Smooth muscle cell (in vitro differentiated cells): ENCODE results near the gene TGFA. TPM values are rescaled to one million over a fixed set of nuclear protein-coding genes. Genes with fewer than 3 reads are reported as not detected.

Experiments used
- DNase-seq: peaks from one replicate; lab custom pipeline; 2025; ENCODE audit not compliant: unreplicated experiment; lab: John Stamatoyannopoulos, UW
- H2AFZ ChIP-seq: fragments of 200-600 bp; sonication (generic); 2 replicates; pipeline ENCODE4 v1.6.0; 2016; ENCODE audit warnings: antibody characterized with exemption, low read depth, mild to moderate bottlenecking
- H3F3A ChIP-seq: fragments of 200-600 bp; sonication (generic); 2 replicates; pipeline ENCODE4 v1.6.0; 2017; ENCODE audit warnings: antibody characterized with exemption, low read depth
- H3K27ac ChIP-seq: fragments of 200-600 bp; sonication (generic); 2 replicates; pipeline ENCODE4 v1.5.1; 2016; ENCODE audit warnings: low read depth, mild to moderate bottlenecking
- H3K27me3 ChIP-seq: fragments of 200-600 bp; sonication (generic); 2 replicates; pipeline ENCODE4 v1.6.1; 2016; ENCODE audit warnings: low read depth, mild to moderate bottlenecking
- H3K36me3 ChIP-seq: fragments of 200-600 bp; sonication (generic); 2 replicates; pipeline ENCODE4 v1.5.1; 2016; ENCODE audit warnings: low read depth
- H3K4me1 ChIP-seq: fragments of 200-600 bp; sonication (generic); 2 replicates; pipeline ENCODE4 v1.5.1; 2016; ENCODE audit warnings: low read depth
- H3K4me2 ChIP-seq: fragments of 200-600 bp; sonication (generic); 2 replicates; pipeline ENCODE4 v1.6.0; 2016; ENCODE audit warnings: mild to moderate bottlenecking
- H3K4me3 ChIP-seq: fragments of 200-600 bp; sonication (generic); 2 replicates; pipeline ENCODE4 v1.5.1; 2016; ENCODE audit warnings: mild to moderate bottlenecking
- H3K79me2 ChIP-seq: fragments of 200-600 bp; sonication (generic); 2 replicates; pipeline ENCODE4 v1.6.0; 2016; ENCODE audit warnings: low read depth, mild to moderate bottlenecking
- H3K9ac ChIP-seq: fragments of 200-600 bp; sonication (generic); 2 replicates; pipeline ENCODE4 v1.6.0; 2016; ENCODE audit warnings: low read depth
- H3K9me3 ChIP-seq: fragments of 200-600 bp; sonication (generic); replicated peaks from 2 replicates; pipeline ENCODE4 v1.5.1; 2016; ENCODE audit warnings: low read depth
- H4K20me1 ChIP-seq: fragments of 200-600 bp; sonication (generic); 2 replicates; pipeline ENCODE4 v1.6.0; 2016; ENCODE audit warnings: low read depth
- WGBS: methylation state at CpG from one replicate; pipeline ENCODE4 v1.1.7; 2016; ENCODE audit warnings: low lambda C conversion rate; 5-methylcytosine and 5-hydroxymethylcytosine counted together
- polyA plus RNA-seq: library from polyadenylated mRNA; unstranded; fragments of >200 nt; fragmentation: Nextera tagmentation; extraction: Ambion mirVana; gene quantifications from 2 replicates; pipeline ENCODE4 v1.2.1, GENCODE V29; 2016
- total RNA-seq: library from RNA; depleted of rRNA; stranded (reverse); fragments of >200 nt; gene quantifications from 2 replicates; pipeline ENCODE4 v1.2.3, GENCODE V29; 2014
- TF ChIP-seq, protein P1 (sequence below): fragments of 200-600 bp; sonication (generic); IDR thresholded peaks from 2 replicates; pipeline ENCODE4 v1.5.1; 2017; ENCODE audit warnings: borderline replicate concordance, mild to moderate bottlenecking, antibody characterized with exemption; ENCODE audit not compliant: insufficient read depth, poor library complexity, severe bottlenecking

TGFA gene
- total and polyA plus RNA-seq, 2 experiments from 2014 or later = 0.21 to 2.4 TPM

DNA sequence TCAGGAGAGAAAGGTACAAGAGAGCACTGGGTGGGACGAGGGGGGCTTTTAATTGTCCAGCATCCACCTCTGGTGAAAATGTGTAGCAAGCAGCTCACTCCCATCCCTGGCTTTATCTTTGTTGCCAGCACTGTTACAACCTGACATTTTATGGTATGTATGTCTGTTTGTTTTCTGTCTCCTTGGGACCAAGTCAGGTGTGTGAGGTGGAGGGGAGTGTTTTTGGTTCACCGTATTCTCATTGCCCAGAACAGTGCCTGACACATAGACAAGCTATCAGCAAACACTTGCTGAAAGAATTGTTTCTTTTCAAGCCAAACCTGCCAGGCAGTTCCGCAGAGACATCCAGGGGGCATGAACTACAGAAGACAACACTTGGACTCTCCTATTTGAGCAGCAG lies 24.7 kb downstream of the TGFA start:
- 87% methylated on average over 3 of the region's 3 CpGs for WGBS
- peaks cover 4% of the 10 kb centered on the region for H3K4me1 ChIP-seq
- no peak for DNase-seq
- H3K9ac ChIP-seq = no peak overlapping the region
- H3F3A ChIP-seq = no peaks in the 10 kb centered on the region
- no peaks in the 10 kb centered on the region for H4K20me1 ChIP-seq
- no peaks in the 10 kb centered on the region for H3K9me3 ChIP-seq
- no peak overlapping the region for H3K4me3 ChIP-seq
- H3K79me2 ChIP-seq = no peaks in the 10 kb centered on the region
- TF ChIP-seq, protein P1, sequence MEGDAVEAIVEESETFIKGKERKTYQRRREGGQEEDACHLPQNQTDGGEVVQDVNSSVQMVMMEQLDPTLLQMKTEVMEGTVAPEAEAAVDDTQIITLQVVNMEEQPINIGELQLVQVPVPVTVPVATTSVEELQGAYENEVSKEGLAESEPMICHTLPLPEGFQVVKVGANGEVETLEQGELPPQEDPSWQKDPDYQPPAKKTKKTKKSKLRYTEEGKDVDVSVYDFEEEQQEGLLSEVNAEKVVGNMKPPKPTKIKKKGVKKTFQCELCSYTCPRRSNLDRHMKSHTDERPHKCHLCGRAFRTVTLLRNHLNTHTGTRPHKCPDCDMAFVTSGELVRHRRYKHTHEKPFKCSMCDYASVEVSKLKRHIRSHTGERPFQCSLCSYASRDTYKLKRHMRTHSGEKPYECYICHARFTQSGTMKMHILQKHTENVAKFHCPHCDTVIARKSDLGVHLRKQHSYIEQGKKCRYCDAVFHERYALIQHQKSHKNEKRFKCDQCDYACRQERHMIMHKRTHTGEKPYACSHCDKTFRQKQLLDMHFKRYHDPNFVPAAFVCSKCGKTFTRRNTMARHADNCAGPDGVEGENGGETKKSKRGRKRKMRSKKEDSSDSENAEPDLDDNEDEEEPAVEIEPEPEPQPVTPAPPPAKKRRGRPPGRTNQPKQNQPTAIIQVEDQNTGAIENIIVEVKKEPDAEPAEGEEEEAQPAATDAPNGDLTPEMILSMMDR = no peak
- no peak overlapping the region for H3K27ac ChIP-seq
- no peaks in the 10 kb centered on the region for H3K36me3 ChIP-seq
- H2AFZ ChIP-seq = no peak overlapping the region
- no peak overlapping the region for H3K4me2 ChIP-seq
- no peaks in the 10 kb centered on the region for H3K27me3 ChIP-seq

DNA sequence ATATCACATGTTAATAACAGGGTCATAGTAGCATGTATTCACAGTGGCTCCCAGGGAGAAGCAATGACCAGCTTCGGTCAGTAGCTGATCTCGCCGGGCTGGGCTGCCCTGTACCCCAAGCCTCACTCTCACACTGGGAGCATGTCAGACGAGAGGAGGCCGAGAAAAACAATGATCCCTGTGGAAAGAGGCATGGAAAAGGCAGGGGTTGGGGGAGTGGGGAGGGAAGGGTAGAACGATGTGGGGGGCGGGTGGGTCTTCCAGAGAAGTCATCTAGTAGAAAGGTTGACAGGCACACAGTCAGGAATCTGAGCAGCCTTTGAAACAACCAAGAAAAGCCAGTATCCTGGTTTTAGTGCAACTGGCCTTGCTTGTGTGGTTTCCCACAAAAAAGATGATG lies 25.4 kb downstream of the TGFA start:
- TF ChIP-seq, protein P1 = no peak
- H3K79me2 ChIP-seq = no peaks in the 10 kb centered on the region
- H3K4me3 ChIP-seq = no peak overlapping the region
- H3K4me1 ChIP-seq = peaks cover 4% of the 10 kb centered on the region
- H3K27me3 ChIP-seq = no peaks in the 10 kb centered on the region
- no peaks in the 10 kb centered on the region for H3F3A ChIP-seq
- no peak overlapping the region for H3K27ac ChIP-seq
- no peak for DNase-seq
- no peak overlapping the region for H3K9ac ChIP-seq
- 93% methylated on average over 7 of the region's 7 CpGs for WGBS
- H3K36me3 ChIP-seq = no peaks in the 10 kb centered on the region
- H2AFZ ChIP-seq = no peak overlapping the region
- no peaks in the 10 kb centered on the region for H4K20me1 ChIP-seq
- H3K9me3 ChIP-seq = no peaks in the 10 kb centered on the region
- no peak overlapping the region for H3K4me2 ChIP-seq

DNA sequence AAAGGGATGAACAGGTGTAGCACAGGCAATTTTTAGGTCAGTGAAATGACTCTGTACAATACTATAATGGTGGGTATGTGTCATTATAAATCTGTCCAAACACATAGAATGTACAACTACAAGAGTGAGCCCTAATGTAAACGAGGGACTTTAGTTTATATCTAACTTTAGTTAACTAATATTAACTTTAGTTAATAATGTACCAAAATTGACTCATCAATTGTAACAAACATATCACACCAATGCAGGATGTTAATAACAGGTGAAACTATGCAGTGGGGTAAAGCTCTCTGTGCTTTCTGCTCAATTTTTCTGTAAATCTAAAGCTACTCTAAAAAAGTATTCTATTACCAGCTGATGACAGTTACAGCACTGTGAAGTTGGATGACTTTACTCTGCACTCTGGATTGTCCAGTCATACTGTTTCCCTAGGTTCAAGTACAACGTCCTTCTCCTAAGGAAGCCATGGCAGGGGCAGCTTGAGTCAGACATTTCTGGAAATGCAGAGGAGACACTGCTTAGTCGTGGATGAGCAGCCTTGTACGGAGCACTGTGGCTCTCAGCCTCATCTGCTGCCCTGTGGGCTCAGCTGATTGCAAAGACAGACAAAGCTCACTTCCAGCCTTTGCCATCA lies 26.1 kb downstream of the TGFA start:
- TF ChIP-seq, protein P1 = no peak
- peaks cover 4% of the 10 kb centered on the region for H3K4me1 ChIP-seq
- 65% methylated on average over 4 of the region's 4 CpGs for WGBS
- no peaks in the 10 kb centered on the region for H3K9me3 ChIP-seq
- H3F3A ChIP-seq = no peaks in the 10 kb centered on the region
- H3K4me2 ChIP-seq = no peak overlapping the region
- no peaks in the 10 kb centered on the region for H4K20me1 ChIP-seq
- no peak overlapping the region for H3K4me3 ChIP-seq
- H2AFZ ChIP-seq = no peak overlapping the region
- DNase-seq = no peak
- no peak overlapping the region for H3K27ac ChIP-seq
- no peaks in the 10 kb centered on the region for H3K36me3 ChIP-seq
- H3K27me3 ChIP-seq = no peaks in the 10 kb centered on the region
- no peaks in the 10 kb centered on the region for H3K79me2 ChIP-seq
- H3K9ac ChIP-seq = no peak overlapping the region

DNA sequence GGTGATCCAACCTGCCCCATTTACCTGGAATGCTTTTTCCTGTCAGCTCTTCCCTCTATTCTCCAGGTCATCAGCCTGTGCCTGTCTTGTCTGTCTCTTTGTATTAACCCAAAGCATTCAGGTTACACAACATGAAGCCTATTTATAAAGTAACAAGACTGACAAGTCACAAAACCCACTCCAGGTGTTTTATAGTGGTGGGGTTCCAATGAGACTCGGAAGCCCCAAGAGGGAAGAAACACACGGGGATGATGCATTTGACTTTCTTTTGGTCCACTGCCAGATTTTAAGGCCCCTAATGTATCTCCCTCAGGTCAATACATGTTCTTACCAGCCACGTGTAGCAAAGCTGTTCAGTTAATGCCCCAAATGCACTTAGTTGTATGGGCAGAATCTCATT lies 27.5 kb downstream of the TGFA start:
- Histone ChIP-seq H3K4me2 (no peak overlapping the region), H3K27ac (no peak overlapping the region)
- TF ChIP-seq, protein P1 = no peak

More for the DNA sequence above, 27.5 kb downstream of the TGFA start:
- Histone ChIP-seq H3K4me3 (no peak overlapping the region), H3K79me2 (no peaks in the 10 kb centered on the region), H3K9me3 (no peaks in the 10 kb centered on the region), H3K27me3 (no peaks in the 10 kb centered on the region), H4K20me1 (no peaks in the 10 kb centered on the region), H3K4me1 (peaks cover 4% of the 10 kb centered on the region), H3F3A (no peaks in the 10 kb centered on the region), H3K9ac (no peak overlapping the region), H2AFZ (no peak overlapping the region), H3K36me3 (no peaks in the 10 kb centered on the region)
- no peak for DNase-seq
- WGBS = 87% methylated on average over 3 of the region's 3 CpGs
